ENCODE measurements around the gene SYNGR1.

SYNGR1 gene

DNA sequence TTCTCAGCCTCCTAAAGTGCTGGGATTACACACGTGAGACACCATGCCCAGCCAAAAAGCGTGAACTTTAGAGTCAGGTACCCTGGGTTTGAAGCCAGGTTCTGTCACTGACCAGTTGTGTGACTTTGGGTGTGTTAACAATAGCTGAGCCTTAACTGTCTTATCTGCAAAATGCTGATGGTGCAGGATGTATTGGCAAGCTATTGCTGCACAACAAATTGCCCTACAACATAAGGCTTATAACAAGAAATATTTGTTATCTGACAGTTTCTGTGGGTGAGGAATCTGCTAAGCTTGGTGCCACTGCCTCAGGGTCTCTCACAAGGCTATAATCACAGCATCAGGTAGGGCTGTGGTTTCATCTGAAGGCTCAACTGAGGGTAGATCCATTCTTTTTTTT is 21.9 kb downstream of the SYNGR1 start:
- DNase-seq: no peak

DNA sequence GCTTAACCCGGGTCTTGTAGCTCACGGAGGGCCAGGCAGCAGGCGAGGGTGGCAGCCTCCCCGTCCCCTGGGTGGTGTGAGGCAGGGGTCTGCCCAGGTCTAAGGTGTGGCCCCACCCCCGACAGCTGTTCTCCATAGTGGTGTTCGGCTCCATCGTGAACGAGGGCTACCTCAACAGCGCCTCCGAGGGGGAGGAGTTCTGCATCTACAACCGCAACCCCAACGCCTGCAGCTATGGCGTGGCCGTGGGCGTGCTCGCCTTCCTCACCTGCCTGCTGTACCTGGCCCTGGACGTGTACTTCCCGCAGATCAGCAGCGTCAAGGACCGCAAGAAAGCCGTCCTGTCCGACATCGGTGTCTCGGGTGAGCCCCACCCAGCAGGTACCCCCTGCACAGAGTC is 24.4 kb downstream of the SYNGR1 start:
- no peak for DNase-seq

DNA sequence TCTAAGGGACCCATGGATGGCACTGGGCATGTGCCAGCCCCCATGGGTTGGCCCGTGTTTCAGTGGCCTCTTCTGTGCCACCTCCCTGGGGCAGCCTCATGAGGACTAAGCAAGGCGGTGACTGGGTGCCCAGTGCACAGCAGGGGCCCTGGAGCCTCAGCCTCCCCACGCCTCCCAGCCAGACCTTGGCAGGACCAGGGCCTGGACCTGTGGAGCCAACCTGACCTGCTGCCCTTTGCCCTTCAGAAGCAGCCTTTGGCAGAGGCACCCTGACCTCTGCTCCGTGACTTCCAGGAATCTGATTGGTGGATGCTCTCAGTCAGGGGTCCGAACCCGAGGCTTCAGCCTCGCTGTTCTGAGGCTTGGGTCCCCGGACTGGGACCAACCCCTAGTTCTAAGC is 25.0 kb downstream of the SYNGR1 start:
- DNase-seq: no peak

DNA sequence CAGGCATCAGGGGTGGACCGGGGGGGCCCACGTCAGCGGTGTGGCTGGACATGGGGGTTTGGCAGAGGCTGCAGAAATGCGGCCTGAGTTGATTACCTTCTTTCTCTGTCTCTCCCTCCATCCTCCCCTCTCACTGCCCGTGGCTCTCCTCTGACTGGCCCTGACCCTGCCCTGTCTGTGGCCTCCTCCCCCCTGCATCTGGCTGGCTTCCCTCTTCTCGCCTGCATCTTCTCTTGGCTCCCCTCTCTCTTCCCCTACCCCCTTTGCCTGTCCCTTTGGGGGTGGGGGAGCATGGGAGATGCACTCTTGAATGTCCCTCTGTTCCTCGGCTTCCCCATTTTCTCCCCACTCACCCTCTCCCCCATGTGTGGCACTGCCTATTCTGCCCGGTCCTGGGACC is 25.9 kb downstream of the SYNGR1 start:
- no peak for DNase-seq

DNA sequence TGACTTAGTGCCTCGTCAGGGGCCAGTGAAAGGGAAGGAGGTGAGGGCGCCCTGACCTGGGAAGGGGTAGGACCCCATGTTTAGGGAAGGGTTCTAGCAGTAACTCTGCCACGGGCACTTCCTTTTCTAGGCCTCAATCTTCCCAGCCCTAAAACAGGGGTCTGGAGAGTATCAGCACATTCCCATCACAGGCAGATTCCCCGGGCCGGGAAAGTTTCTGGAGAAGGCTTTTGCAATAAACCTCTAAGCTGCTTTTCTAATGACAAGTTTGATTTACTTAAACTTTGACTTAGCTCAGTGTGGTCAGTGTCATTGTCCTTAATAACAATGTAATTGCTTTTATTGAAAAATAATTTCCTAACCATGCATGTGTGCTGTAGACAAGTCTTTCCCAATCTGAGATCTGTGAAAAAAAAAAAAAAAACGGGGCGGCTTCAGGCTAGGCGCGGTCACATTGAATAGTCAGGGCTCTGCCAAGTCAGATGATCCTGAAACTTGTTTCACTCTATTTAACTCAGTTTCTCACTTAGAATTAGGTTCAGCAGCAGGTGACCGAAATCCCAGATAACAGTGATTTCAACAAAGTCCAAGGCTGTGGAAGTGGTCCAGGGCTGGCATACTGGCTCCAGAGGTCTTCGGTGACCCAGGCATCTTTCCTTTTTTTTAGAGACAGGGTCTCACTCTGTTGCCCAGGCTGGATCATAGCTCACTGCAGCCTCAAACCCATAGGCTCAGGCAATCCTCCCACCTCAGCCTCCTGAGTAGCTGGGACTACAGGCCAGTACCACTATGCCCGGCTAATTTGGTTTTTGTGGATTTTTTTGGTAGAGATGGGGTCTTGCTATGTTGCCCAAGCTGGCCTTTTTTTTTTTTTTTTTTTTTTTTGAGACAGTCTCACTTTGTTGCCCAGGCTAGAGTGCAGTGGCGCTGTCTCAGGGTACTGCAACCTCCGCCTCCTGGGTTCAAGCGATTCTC is 30.3 kb downstream of the SYNGR1 start:
- no peak for DNase-seq

DNA sequence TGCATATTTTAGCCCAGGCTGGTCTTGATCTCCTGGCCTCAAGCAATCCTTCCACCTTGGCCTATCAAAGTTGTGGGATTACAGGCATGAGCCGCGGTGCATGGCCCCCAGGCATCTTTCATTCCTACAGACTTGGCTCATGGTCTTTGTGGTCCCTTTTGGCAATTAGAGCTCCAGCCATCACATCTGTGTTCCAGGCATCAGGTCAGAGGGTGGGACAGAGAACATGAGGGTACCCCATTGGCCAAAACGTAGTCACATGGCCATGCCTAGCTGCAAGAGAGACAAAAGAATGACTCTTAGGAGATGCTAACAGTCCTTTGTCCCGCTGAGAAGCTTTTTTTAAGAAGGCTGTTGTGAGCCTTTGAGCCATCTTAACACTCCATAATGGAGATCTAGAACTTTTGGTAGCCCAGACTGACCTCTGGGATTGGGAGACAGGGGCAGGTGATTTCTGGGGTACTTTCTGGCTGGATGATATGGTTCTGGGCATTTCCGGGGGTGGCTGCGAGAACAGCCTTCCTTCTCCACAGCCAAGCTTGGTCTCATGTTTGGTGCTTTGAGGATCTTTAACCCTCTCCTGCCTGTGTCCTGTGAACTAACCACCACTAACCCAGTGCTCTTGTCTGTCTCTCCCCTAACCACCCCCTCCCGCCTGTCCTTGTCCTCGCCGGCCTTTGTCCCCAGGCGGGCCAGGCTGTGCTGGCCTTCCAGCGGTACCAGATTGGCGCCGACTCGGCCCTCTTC is 31.4 kb downstream of the SYNGR1 start:
- no peak for DNase-seq

DNA sequence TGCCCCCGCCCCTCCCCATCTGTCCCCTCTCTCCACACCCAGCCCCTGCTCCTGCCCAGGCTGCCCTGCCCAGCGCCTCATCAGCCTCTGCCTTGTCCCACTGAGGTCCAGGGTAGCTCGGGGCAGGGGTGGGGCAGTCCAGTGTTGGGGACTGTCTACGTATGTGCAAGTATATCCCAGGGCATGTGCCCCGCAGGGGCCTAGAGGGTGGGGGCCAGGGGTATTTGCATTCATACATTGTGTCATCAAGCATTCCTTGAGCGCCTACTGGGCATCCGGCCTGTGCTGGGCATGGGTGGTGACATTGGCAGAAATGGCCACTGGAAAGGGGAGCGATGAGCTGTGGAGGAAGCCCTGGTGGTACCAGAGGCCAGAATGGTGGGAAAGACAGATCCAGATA is 32.1 kb downstream of the SYNGR1 start:
- no peak for DNase-seq

DNA sequence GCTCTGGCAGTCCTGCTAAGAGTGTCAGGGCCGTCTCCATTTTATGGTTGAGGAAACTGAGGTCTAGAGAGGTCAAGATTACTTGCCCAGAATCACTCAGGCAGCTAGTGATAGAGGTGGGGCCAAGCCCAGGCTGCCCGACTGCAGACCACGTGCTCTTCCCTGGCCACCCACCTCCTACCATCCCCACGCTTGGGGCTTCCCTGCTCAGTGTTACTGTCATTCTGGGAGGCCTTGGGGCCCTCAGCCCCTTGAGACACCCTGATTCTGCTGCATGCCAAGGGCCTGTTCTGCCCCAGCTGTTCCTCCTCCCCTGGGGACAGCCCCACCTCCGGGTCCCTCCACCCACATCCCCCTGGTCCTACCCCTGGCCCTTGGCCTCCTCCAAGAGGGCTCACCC is 32.6 kb downstream of the SYNGR1 start:
- DNase-seq: no peak

DNA sequence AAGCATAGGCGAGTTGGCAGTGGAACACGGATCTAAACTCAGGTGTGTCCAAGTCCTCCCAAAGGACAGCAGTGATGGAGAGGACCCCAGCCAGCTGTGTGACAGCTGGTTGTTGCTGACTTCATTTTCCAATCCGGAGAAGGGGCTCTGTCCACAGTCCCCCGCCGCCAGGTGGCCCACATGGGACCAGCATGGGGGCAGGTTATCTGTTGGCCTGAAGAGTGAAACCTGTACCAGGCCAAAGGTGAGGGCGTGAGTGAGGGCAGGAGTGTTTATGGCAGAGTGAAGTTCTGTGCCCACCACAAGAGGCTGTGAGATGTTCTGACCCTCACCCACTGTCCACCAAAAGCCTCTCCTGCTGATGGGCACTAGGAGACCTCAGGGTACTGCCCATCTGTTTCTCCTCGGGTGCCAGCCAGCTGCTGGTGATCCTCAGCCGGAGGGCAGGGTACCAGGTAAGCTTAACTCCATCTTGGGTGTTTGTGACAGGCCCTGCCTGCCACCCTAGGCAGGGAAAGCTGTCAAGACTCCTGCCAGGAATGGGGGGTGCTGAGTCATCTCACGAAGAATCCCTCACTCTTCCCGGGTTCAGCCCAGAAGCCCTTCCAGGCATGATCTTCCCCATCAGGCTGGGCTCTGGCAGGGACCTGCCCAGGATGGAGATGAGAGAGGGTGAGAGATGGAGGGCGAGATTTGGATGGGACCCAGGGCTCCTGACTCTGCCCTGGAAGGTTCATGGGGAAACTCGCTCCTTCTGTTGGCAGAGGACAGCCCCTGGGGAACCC is 34.2 kb downstream of the SYNGR1 start:
- no peak for DNase-seq

DNA sequence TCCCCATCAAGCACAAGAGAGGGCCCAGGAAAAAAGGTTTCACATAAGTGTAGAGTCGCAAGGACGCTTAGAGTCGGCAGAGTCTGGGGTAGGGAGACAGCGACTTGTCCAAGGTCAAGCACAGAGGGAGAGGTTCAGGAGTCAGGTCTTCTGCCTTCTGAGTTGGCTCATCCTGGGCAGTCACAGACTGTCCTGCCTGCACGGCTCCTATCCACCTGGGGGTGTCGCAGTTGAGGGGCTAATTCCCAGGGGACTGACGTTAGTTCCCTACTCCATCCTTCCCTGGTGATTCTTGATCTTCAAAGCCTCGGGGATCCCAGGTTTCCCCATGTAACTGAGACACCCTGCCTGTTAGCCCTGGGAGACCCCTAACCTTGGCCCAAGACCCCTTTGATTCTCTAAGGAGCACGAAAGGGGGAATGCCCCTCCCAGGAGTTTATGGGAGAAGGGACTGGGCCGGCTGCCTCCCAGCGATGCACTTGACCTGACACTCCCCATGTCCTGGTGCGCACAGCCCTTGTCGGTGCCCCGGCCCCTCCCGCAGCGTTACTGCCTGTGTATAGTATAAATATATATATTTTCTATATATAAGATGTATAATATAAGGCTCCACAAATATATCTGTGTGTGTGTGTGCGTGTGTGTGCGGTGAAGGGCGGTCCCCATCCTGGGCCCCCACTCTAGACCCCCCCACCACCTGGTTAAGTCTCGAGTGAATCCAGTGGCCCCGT is 35.1 kb downstream of the SYNGR1 start:
- DNase-seq: peak; percentile 48

DNA sequence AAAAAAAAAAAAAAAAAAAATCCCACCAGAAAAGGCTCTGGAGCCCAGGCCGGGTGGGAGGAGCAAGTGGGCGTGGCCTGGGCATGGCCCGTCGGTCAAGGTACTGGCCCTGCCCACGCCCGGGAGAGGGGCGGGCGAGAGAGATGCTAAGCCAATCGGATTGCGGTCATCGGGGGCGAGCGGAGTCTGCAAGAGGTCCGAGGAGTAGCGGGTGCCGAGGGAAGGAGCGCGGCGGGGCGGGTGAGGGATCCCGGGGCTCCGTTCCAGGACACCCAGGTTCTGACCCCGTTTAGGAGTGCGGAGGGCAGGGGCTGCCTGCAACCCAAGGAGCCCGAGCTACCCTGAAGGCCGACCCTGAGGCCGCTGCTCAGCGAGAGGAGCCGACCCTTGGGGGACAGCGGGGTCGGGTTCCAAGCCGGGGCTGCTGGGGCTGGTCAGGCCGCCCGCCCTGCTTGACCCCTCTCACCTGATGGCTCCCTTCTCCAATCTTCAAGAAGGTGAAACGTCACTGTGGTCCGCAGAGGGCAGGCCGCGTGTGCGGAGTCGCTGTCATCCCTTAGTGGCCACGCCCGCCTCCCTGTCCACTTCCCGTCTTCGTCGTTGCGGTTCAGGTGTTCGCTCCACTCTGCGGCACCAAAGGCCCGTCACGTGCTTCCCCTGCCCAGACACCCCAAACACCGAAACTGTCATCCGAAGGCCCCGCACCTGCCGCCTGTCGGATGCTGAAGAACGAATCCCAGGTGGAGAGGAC is 38.6 kb downstream of the SYNGR1 start:
- DNase-seq: peak; percentile 95

DNA sequence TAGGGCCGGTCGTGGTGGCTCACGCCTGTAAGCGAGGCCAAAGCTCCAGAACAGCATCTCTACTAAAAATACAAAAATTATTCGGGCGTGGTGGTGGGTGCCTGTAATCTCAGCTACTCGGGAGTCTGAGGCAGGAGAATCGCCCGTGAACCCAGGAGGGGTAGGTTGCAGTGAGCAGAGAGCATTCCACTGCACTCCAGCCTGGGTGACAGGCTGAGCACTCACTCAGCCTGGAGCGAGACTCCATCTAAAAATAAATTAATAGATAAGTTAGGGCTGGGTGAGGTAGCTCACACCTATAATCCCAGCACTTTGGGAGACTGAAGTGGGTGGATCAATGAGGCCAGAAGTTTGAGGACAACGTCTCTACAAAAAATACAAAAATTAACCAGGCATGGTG is 39.6 kb downstream of the SYNGR1 start:
- no peak for DNase-seq

DNA sequence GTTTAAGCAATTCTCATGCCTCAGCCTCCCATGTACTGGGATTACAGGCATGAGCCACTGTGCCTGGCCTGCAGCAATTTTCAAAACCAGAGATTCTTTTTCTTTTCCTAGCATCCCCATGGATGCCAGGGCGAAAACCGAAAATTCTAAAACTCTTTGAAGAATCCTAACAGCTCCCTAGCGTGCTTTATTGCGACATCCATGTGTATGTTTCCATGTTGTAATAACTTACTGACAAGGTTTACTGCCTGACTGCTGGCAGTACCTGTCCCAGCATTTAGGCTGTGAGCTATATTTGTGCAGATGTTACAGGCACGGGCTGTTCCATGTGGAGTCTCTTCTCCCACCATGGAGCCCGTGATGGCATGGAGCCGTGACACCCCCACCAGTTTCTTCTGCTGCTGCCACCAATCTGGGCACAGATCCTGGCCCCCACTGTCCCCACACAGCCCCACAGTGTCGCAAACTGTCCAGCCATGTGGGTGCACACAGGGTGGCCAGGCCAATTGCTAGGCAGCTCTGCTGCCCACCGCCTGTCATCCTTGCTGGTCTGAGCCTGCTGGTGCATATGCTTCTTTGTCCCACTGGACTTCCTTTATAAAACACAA is 42.7 kb downstream of the SYNGR1 start:
- no peak for DNase-seq

DNA sequence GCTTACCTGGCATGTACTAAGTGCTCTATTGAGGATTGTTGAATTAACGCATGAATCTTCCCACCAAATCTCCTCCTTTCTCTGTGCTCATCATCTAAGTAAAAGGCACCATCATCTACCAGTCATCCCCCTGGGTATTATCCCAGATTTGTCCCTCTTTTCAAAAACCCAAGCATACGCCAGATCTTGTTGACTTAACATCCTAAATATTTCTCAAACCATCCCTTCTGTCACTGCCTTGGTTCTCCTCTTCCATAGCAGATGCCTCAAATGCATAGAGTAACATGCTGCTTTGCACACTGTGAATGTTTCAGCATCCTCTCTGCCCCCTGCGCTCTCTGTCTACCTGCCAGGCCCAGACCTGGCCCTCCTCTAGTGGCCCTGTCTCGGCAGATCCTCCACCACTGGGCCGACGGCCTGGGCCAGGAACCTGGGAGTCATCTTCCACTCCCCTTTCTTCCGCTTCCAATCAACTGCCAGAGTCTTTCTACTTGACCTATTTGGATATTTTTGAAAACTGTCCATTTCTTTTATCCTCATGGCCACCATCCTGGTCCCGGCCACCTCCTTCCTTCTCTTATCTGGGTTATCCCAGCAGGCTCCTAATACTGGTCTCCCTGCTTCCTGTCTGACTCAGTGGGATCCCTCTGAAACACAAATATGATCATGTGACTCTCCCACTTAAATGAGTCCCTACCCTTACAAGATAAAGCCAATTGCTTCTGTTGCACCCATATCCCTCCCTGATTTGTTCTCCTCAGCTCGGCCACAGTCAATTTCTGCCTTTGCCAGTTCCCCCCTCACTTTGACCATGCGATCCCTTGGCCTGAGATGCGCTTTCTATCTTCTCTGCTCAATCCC is 46.4 kb downstream of the SYNGR1 start:
- DNase-seq: no peak

DNA sequence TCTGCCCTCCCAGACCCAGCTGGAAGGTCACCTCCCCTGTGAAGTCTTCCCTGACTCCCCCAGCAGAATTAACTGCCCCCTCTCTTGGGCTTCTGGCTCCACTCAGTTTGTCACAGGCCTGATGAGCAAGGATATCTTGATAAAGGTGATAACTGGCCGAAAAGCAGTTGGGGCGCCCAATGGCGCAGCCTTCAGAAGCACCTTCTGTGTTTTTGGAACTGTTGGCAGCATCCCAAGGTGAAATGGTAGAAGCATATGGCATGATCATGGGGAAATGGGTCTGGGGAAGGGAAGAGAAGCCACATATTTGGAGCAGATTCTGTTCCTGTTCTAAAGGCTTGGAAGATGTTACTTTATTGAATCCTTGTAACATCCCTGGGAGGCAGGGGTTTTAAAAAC is 47.0 kb downstream of the SYNGR1 start:
- no peak for DNase-seq

DNA sequence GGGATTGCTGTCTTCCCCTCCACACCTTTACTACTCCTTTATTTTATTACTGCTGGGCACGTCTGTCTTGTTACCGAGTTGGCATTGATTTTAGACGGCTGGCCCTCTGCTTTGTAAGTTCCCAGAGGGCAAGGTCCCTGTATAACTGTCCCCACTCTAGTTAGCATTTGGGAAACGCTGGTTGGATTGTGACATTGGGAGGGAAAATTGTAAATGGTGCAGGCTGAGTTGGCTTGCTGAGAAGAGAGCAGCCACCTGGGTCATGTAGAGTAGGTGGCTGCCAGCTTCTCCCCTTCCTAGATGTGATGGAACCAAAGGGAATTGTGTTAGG is 51.5 kb downstream of the SYNGR1 start:
- DNase-seq: no peak

DNA sequence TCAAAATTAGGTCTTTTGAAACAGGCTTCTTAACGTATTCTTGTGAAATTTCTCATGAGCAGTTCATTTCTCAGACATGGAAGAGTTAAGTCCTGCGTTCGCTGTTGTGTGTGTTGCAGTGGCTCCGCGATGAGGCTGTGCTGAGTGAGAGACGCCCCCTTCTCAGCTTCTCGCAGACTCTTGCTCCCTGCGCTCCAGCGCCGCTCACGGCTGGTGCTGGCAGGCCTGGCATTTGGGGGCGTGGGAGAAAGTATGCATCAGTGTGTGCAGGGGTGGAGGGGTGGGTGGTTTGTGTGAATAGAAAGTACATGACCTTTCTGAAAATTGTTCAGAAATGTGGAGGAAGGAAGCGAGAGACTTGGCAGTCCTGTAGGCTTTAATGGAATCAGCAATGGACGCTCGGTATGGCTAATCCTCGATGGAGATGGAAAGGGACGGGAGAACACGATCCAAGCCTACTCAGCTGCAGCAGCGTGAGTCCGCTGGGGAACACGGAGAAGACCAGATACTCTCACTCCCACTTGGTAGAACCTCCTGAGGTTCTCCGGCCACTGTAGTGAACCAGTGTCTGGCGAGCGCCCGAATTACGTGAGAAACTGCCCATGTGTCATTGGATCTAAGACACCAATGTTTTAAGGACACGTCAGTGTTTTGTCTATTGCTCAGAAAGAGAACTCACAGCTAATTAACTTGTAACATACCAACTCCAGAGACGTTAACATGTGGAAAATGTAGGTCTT is 55.7 kb downstream of the SYNGR1 start:
- DNase-seq: peak; percentile 89

DNA sequence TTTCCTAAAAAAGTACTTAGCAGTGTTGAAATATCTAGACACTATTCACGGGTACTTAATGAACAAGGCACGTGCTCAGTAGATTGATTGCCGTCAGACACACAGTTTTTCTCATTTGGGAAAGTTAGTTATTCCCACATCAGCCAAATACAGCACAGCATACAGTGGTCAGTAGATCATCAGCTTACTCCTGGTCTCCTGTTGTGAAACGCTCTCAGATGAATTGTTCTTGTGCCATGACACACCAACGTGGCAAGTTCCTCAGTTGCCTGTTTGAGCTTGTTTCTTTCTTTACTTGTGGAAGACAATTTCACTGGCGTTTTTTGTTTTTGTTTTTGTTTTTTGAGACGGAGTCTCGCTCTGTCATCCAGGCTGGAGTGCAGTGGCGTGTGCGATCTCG is 58.4 kb downstream of the SYNGR1 start:
- no peak for DNase-seq

DNA sequence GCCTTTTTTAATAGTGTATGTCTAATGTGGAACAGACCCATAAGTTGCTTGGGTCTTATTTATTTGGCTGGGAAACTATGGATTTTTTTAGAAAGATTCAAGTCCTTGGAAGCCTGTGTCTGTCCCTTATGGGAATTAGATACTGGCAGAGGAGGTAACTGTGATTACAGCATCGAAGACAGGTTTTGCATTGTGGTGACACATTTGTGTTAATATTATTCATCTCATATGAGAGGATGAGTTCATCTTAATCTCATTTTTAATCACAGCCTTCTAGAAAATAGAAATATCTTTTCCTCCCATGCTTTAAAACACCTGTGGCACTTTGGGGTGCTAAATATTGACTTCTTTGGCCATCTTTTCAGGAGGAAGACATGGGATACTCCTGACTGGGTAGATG is 59.0 kb downstream of the SYNGR1 start:
- no peak for DNase-seq

DNA sequence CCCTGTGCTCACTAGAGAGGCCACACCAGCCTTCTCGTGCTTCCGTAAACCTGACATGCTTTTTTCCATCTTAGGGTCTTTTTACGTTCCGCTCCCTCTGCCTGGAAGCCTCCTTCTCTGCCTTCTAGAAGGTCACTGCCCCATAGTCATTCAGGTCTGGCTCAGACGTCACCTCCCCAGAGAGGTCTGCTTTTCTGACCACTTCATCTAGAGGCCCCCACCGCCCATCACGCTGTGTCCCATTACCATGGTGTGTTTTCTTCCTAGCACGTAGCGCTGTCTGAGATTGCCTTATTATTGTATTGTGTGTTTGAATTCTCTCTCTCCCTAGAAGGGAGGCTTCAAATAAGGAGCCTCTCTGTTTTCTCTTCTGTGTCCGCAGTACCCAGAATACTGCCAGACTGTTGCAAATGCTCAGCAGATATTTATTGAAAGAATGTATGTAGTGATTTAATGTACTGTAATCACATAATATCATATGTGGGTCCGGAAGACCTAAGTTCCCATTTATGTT is 59.8 kb downstream of the SYNGR1 start:
- DNase-seq: no peak
